Lung microvascular endothelial cell (primary cell): ENCODE results near the gene DNMT3B. TPM values are rescaled to one million over a fixed set of nuclear protein-coding genes. Genes with fewer than 3 reads are reported as not detected.
"Not testable (repeated sequence)": the region's sequence is repeated elsewhere in the genome, so short reads cannot be mapped to it uniquely, and the experiment has no call there.

Experiments used
- DNase-seq, 2 donors: peaks; one replicate each; pipeline versions ENCODE4 v3.0.0 to v3.0.0-alpha.2; 2010; ENCODE audit warnings: low read depth in 2 of 2
- total RNA-seq: library from RNA; depleted of rRNA; stranded (reverse); fragments of >200 nt; gene quantifications from 2 replicates; pipeline ENCODE4 v1.2.1, GENCODE V29; 2014

DNMT3B gene
- total RNA-seq, 1 donor from 2014 or later = 0.60 TPM

GRCh38 chr20:32762754-32763201 lies 593 bp downstream of the DNMT3B start:
- peak in 1 of 2 donors; percentile 17 for DNase-seq

DNA sequence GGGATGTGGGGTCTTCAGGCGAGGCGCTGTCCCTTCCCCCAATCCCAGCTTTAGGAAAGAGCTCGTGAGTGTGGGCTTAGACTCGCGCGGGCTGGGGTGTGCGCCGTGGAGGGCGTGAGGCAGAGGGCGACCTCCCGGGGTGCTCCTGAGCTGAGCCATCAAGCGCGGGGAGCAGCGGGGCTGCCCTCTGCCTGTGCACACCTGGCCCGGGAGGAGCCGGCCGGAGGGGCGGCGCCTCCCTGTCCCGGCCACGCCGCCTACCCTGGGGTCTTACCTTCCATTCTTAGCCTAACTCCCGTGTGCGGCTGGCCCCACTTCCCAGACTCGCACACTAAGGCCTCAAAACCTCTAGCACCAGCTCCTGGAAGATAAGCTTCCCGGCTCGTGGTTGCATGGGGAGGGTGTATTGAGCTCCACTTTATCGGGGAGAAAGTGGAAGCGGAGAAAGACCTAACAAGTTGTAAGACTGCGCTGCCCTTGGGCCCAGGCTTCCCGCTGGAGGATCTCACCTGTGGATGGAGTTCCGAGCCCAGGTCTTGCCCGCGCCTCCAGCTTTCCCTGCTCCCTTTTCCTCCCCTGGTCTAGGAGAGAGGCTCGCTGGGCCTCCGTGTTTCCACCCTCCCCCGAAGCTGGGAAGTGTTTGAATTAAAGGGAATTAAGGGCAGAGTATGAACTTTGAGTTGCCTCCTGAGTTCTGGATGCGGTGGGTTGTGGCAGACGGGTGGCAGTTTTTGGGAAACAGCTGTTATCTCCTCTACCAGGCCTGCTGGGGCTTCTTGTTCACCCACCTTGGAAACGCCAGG lies 1.2 kb downstream of the DNMT3B start:
- DNase-seq = no peak

GRCh38 chr20:32764005-32764960 lies 2.1 kb downstream of the DNMT3B start:
- no peak for DNase-seq

DNA sequence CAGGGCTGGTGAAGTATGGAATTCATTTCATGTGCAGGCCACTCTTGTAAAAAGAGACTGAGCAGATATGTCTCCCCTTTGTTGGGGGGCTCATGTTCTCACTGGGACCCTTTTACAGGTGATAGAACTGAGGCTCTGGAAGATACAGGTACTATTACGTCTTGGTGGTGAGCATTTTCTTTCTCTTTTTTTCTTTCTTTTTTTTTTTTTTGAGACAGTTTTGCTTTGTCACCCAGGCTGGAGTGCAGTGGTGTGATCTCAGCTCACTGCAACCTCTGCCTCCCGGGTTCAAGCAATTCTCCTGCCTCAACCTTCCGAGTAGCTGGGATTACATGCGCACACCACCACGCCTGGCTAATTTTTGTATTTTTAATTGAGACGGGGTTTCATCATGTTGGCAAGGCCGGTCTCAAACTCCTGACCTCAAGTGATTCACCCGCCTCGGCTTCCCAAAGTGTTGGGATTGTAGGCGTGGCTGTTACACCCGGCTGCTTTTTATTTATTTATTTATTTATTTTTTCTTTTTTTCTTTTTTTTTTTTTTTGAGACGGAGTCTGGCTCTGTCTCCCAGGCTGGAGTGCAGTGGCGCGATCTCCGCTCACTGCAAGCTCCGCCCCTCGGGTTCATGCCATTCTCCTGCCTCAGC lies 3.2 kb downstream of the DNMT3B start:
- DNase-seq = not testable (repeated sequence)

GRCh38 chr20:32767418-32768198 lies 5.4 kb downstream of the DNMT3B start:
- DNase-seq = no peak

- DNase-seq = no peak
Measured at GRCh38 chr20:32772046-32772445, 9.9 kb downstream of the DNMT3B start.

DNA sequence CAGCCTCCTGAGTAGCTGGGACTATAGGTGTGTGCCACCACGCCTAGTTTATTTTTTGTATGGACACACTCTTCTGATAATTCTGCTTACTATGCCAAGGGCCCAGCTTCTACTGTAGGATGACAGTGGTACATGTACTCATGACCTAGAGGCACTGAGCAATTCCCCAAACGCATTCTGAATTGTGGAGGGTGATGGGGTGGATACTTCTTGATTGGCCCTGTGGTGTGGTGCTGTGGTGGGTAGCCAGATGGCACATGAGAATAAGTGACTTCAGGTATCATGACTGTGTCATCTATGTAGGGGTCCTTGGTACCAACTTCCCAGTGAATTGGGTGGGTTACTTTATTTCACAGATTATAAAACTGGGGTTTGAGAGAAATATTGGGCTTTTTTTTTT lies 11.0 kb downstream of the DNMT3B start:
- DNase-seq = no peak

DNA sequence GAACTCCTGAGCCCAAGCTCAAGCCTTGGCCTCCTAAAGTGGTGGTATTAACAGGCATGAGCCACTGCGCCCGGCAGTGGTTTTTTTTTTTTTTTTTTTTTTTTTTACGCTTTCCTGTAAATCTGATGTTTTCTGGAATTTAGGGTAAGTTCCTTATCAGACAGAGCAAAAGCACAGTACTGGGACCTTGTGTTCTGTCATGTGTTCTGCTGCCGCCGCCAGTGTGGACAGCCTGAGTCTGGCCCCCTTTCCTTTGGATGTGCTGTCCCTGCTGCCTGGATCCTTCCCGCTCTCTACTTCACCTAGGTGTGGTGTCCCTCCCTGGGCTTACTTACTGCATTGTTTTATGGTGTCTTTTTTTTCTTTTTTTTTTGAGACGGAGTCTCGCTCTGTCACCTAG lies 11.7 kb downstream of the DNMT3B start:
- DNase-seq = no peak

GRCh38 chr20:32775336-32775991 lies 13.3 kb downstream of the DNMT3B start:
- DNase-seq = no peak

DNA sequence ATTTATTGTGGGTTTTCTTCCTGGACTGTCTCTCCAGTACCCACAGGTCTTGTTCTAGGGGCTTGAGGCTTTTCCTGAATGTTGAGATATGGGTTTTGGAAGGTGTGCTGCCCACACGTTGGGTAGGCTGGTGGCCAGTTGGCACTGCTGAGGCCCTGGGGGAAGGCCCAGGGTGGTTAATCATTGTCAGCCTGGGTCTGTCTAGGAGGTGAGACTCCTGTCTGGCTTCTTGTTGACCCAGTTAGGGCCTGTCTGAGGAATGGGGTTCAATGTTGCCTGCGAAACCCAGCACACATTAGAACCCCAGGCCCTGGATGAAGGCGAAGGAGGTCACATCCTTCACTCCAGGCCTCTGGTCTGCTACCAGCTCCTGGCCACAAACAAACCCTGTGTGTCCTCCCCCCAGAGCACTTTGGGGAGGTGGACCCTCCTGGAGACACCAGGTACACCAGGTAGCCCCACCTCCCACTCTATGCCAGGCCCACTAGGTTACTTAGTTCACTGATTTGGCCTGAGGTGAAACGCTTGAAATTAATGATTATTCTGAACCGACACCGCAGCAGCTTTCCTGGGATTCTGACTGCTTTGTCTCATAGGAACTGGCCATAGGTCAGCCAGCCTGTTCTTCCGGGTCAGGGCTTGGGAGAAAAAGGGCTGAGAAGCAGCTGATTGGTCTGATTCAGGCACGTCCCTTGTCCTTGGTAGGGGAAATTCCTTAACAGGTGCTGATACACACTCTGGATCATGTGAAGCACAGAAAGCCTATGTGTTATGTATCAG lies 15.2 kb downstream of the DNMT3B start:
- DNase-seq = no peak

- no peak for DNase-seq
Measured at GRCh38 chr20:32779500-32780211, 17.5 kb downstream of the DNMT3B start.

DNA sequence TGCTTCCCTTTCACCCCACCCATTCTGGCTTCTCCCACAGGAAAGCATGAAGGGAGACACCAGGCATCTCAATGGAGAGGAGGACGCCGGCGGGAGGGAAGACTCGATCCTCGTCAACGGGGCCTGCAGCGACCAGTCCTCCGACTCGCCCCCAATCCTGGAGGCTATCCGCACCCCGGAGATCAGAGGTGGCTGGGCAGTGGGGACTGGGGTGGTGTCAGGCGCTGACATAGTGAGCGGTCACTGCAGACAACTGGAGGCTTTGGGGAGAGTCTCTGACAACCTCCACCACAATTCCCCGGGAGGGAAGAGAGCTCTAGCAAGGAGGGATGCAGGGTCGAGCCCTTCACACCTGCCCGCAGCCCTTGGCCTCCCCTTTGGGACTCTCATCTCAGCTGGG lies 18.1 kb downstream of the DNMT3B start:
- no peak for DNase-seq

GRCh38 chr20:32780749-32781655 lies 18.8 kb downstream of the DNMT3B start:
- DNase-seq = no peak

GRCh38 chr20:32784369-32785080 lies 22.3 kb downstream of the DNMT3B start:
- no peak for DNase-seq

GRCh38 chr20:32786059-32786760 lies 24.0 kb downstream of the DNMT3B start:
- DNase-seq = no peak

DNA sequence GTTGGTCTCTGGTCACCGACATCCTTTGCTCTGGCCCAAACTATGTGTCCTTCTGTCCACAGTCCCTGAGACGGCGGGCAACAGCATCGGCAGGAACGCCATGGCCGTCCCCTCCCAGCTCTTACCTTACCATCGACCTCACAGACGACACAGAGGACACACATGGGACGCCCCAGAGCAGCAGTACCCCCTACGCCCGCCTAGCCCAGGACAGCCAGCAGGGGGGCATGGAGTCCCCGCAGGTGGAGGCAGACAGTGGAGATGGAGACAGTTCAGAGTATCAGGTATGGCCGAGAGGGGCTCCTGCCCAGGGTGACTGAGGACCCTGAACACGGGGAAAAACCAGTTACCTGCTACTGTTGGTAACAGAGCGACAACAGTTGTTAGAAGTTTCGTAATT lies 25.0 kb downstream of the DNMT3B start:
- DNase-seq = no peak
